NCI-H2107 treated with DMSO at 0.1 percent for 48 hours (cell line): Measurements from ENCODE around the gene ALPL.
"Not testable (repeated sequence)": the region's sequence is repeated elsewhere in the genome, so short reads cannot be mapped to it uniquely, and the experiment has no call there.

ENCODE experiments used
- DNase-seq: peaks from one replicate; lab custom pipeline; 2025; ENCODE audit not compliant: unreplicated experiment; lab: John Stamatoyannopoulos, UW

ALPL gene

DNA sequence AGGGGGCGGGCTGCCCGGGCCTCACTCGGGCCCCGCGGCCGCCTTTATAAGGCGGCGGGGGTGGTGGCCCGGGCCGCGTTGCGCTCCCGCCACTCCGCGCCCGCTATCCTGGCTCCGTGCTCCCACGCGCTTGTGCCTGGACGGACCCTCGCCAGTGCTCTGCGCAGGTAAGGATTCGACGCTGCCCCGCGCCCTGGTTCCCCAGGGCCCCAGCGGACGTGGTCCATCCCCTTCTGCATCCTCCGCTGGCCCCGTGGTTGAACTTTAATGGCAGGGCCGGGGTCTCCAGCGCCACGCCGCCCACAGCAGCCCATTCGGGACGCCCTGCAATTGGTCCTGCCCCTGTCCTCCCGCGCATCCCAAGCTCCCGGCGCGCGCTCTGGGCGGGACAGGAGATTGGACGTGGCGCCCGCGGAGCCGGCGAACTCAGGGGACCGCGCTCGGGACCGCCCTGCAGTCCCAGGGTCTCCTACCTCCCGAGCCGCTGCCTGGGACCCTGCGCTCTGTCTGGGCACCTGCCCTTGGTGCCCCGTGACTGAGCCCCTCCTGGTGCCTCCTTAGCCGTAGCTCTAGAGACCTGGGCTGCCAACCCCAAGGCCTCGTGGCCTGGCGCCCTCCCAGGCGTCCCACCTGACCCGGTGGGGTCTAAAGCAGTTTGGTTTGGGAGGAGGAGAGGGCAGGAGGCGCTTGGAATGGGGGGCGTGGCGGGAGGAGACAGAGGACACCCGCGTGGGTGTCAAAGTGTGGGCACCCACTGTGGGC, at the start of gene ALPL:
Gene ALPL (plus strand): TSS at position 73 of the 762 bp plus-strand sequence. CDS start 44,659 bp downstream, outside the sequence.
- no peak for DNase-seq

DNA sequence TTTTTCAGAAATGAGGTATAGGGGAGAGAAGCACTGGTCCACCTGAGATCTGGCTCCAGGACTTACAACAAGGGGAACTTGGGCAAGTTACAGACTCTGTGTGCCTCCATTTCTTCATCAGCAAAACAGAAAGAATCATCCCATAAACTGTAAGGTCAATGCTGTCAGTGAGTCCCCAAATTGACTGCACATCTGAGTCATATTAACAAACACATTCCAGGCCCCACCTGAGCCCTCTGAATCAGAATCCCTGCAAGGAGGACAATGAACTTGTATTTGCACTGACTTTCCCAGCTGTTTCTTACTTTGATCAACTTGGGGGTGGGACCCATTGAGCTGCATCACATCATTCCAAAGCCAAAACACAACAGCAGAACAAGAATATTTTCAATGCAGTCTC, 44.1 kb upstream of the ALPL start:
- not testable (repeated sequence) for DNase-seq

DNA sequence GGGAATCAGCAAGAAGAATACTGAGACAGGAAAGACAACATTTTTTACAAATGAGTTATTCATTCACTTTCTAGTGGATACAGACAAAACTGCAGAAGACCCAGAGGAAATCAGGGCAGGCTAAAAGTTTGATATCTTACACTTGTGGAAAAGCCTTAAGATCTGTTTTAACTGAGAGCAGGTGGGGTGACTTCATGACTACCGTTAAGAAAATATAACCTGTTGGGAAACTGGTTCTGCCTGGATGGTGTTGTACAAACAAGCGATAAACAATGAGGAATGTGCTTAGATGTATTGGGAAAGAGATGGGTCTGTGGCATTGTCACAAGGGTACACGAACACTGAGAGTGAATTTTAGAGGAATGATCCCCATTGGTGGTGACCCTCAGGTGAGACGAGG, 41.3 kb upstream of the ALPL start:
- DNase-seq = not testable (repeated sequence)

- no peak for DNase-seq
These were observed 40.6 kb upstream of the ALPL start for GRCh38 chr1:21468599-21468998.

GRCh38 chr1:21469581-21469980, 39.6 kb upstream of the ALPL start:
- no peak for DNase-seq

DNA sequence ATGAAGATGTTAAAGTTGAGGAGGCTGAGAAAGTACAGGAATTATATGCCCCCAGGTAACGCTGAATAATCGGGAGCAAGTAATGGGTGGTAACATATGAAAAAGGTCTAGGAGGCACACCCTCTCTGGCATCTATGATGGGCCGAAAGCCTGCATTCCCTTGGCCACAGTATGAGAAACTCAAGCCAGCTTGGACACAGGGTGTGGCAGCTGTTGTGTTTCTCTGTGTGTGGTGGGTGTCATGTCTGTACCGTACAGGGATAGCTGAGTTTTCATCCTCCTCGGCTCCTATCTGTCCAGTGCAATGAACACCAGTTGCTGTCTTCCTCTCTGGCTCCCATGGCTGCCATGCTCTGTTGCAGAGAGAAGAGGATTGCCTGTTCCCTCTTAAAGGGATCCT, 36.4 kb upstream of the ALPL start:
- DNase-seq = no peak

DNA sequence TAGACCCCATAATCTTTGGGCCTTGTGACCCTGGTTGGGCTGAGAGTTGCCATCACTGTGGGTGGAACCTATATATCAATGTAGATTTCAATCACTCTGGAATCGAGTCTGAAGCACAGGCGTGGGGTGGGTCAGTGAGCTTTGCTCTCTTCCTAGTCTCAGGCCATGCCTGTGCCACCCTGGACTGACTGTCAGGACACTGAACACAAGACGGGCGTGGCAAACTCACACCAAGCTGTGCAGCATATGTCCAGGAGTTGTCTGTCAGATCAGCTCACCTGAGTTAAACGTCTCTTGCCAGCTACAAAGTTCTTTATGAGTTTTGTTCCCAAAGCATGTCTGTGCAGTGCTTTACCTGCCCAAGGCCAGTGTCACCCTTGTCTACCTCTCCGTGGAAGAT, 30.9 kb upstream of the ALPL start:
- DNase-seq = no peak

DNA sequence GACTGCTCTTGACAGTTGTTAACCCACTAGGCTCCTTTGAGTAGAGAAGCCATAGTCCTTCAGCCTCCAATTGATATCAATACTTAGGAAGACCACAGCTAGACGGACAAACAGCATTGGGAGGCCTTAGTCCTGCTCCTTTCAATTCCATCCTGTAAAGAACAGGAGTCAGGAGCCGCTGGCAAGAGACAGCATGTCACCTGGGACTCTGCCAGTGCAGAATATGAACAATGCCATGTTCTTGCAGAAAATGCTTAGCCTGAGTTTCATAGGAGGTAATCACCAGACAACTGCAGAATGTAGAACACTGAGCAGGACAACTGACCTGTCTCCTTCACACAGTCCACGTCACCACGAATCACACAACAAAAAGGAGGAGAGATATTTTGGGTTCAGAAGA, 25.3 kb upstream of the ALPL start:
- DNase-seq = not testable (repeated sequence)

GRCh38 chr1:21489146-21489545, 20.1 kb upstream of the ALPL start:
- DNase-seq = no peak

DNA sequence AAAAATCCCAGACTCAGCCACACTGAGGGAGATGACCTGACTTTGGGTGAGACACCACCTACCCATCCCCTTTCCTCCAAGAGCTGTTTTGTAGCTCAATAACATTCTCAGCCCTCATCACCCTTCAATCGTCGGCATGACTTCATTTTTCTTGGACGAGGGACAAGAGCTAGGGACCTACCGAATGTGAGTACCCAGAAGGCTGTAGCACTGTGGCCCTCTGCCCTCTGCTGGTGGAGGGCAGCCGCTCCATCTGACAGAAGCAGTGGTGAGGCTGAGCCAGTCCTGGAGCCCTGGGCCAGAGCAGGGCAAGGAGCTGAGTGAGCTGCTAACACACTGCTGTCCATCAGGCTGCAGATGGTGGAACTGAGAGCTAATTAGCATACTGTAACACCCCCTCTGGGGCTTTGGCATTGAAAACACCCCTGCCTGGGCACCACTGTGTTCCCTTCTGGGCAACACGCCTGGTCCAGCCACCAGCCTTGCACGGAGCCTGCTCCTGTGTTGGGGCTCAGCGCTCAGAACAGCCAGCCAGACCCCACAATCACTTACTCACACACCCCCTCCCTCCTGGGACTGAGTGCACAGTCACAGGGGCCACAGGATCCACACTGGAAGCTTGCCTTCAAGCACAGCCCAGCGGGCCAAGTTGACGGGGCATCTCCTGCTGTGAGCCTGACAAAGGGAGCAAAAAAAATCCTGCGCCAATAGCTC, 18.3 kb upstream of the ALPL start:
- no peak for DNase-seq

GRCh38 chr1:21491488-21492355, 17.5 kb upstream of the ALPL start:
- peak; percentile 88 for DNase-seq

GRCh38 chr1:21492356-21492625, 16.9 kb upstream of the ALPL start:
- DNase-seq = no peak

- no peak for DNase-seq
These were observed 15.0 kb upstream of the ALPL start for GRCh38 chr1:21494196-21494595.

- DNase-seq = no peak
These were observed 13.9 kb upstream of the ALPL start for GRCh38 chr1:21495225-21495820.

- DNase-seq = no peak
These were observed 13.2 kb upstream of the ALPL start for GRCh38 chr1:21496063-21496462.

DNA sequence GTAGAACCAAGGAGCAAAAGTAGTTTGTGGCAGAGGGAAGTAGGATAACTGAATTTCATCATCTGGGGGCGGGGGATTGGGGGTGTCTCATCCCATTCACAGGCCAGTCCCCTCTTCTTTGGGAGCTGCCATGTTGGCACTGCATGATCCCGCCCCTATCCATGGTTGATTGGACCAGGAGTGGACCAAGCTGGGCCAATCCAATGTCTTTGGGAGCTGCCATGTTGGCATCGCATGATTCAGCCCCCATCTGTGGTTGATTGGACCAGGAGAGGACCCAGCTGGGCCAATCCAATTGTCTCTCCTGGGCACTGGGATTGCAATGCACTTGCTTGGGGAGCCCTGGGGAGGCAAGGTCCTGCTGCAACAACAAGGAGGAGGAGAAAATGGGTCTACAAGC, 12.3 kb upstream of the ALPL start:
- no peak for DNase-seq

GRCh38 chr1:21497466-21498061, 11.7 kb upstream of the ALPL start:
- no peak for DNase-seq

DNA sequence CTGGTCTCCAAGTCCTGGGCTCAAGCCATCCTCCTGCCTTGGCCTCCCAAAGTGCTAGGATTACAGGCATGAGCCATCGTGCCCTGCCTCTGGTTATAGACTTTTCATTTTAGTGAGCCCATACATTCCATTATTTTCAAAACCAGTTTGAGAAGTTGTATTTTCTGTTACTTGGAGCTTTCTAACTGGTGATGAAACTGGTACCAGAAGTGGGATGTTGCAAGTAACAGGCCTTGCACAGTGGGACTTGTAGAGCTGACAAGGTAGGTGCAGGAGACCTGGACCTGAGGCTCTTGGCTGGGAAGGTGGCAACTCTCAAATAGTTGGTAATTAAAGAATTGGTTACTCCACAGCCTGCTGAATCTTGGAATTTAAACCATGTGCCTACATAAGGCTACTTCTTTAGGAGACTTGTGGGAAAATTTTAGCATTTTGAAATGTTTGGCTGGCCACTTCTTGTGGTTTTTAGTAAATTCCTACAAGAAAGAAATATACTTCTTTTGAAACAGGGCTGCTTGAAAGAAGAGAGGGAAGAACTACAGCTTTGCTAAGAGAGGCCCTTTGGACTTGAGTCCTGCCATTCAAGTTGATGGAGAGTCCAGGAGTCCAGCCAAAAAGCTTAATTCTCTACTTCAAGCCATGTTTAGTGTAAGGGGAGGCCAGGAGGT, 9.8 kb upstream of the ALPL start:
- DNase-seq = no peak

- no peak for DNase-seq
These were observed 5.4 kb upstream of the ALPL start for GRCh38 chr1:21503706-21504377.

DNA sequence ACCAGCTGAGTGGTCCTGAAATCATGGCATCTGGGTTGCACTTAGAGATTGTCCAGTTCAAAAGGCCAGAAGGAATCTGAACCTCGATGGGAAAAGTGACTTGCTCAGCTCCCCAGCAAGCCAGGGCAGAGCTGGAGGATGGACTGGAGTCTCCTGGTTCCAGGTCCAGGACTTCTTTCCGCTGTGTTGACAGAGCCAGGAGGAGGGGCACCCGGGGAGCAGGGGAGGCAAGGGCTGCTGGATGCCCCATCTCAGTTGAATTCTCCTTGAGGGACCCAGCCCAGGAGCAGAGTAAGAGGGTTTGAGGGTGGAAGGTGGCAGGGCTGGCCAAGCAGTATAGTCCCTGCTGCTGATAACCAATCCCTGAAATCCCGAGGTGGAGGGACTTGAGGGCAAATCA, 2.4 kb upstream of the ALPL start:
- DNase-seq = no peak
